Measurements from ENCODE around the gene TMX4.

TMX4 gene

DNA sequence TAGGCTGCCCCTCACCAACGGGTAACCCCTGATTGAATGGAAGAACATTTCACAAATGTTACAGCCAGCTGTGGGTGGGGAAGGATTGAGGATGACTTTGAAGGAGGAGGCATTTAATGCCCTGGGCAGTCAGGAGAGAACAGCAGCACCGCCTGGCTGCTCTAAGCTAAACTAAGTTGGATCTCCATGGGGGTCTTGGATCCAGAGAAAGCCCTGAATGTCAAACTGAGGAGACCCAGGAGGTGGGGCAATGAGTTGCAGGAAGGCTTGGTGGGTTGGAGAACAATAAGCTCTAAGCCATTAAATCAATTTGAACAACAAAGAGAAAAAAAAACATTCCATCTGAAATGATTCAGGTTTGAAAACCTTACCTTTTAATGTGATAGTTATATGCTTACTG, 35.4 kb downstream of the TMX4 start:
- H3K36me3 ChIP-seq, result peaks cover 41 to 100% (median 82%) of the 10 kb centered on the region in 11 experiments
- no peak overlapping the region for H3K4me2 ChIP-seq
- H3K4me3 ChIP-seq, result no peak overlapping the region
- no peaks in the 10 kb centered on the region for H3K27me3 ChIP-seq
- TF ChIP-seq Cebpa-rat (IDR thresholded peaks at IDR 0.05), result no peak
- no peak overlapping the region for H3K27ac ChIP-seq
- peaks cover 0 to 5% (median 0%) of the 10 kb centered on the region in 11 experiments; a peak in 1 of 22 replicates for H4K20me1 ChIP-seq
- H3K9me3 ChIP-seq (replicated peaks in 1 of 11), result no peaks in the 10 kb centered on the region
- peaks cover 0 to 5% (median 0%) of the 10 kb centered on the region in 10 experiments; a peak in 5 of 20 replicates for H3K4me1 ChIP-seq
- no peak overlapping the region for H3K9ac ChIP-seq

DNA sequence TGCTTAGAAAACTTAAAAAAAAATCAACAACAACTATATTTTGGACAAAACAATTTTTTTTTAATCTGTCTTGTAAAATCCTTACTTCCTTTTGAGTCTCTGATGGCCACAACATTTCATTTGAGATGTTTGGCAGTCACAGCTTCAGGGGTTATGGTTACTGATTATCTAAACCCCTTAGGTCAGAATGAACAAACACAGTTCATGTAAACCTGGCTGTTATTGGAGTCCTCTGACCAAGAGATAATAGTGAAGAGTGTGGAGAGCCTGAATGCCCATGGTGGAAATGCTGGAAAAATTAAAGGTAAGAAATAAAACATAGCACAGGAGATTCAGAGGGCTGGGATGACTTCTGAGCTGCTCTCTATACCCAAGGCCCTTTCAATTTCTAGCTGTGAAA, 38.2 kb downstream of the TMX4 start:
- Histone ChIP-seq H3K4me1 (peaks cover 0 to 5% (median 0%) of the 10 kb centered on the region in 10 experiments; a peak in 5 of 20 replicates), H3K4me2 (no peak overlapping the region), H3K27me3 (no peaks in the 10 kb centered on the region), H3K9ac (peak overlapping the region in 1 of 11 experiments; percentile 15; a peak in 1 of 22 replicates), H3K9me3 (replicated peaks in 1 of 11) (no peaks in the 10 kb centered on the region), H4K20me1 (peaks cover 0 to 5% (median 0%) of the 10 kb centered on the region in 11 experiments; a peak in 1 of 22 replicates), H3K36me3 (peaks cover 36 to 100% (median 86%) of the 10 kb centered on the region in 11 experiments), H3K4me3 (no peak overlapping the region), H3K27ac (no peak overlapping the region)
- no peak for TF ChIP-seq Cebpa-rat (IDR thresholded peaks at IDR 0.05)

DNA sequence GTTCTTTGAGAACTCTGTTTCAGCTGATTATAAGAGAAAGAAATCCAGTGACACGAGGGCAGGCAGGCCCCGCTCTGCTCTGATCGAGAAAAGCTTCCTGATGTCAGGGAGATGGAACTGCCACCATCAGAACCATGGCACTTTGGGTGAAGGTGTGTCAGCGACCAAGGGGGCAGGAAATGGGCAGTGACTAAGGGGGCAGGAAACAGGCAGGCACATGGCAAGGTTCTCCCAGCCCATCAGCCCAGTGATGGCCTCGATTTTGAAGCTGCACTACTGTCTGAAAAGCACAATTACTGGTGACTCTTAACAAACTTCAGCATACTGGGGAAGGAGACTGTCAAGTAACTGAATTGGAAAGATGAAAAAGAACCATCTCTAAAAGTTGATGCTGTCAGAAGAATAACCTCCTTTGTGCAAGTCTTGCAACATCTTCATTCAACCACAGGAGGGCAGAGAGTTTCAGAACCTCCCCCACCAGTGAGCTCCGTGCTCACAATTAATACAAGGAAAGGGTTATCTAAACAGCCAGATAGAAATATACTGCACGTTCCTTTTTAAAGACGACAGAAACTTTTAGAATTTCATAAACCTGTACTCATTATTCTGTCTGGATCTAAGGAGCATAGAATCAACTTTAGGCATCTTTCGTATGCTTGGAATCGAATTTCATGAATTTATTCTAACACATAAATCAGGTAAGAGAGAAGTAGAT, 39.1 kb downstream of the TMX4 start:
- Histone ChIP-seq H3K27ac (no peak overlapping the region), H3K4me2 (no peak overlapping the region), H3K36me3 (peaks cover 30 to 95% (median 79%) of the 10 kb centered on the region in 11 experiments), H3K4me3 (no peak overlapping the region), H3K4me1 (peaks cover 0 to 5% (median 0%) of the 10 kb centered on the region in 10 experiments; a peak in 5 of 20 replicates), H4K20me1 (peaks cover 0 to 5% (median 0%) of the 10 kb centered on the region in 11 experiments; a peak in 1 of 22 replicates), H3K9ac (no peak overlapping the region), H3K9me3 (replicated peaks in 1 of 11) (no peaks in the 10 kb centered on the region), H3K27me3 (no peaks in the 10 kb centered on the region)
- TF ChIP-seq Cebpa-rat (IDR thresholded peaks at IDR 0.05), result peak in 2 of 11 experiments; percentile 36 to 51; a peak in 2 of 22 replicates

DNA sequence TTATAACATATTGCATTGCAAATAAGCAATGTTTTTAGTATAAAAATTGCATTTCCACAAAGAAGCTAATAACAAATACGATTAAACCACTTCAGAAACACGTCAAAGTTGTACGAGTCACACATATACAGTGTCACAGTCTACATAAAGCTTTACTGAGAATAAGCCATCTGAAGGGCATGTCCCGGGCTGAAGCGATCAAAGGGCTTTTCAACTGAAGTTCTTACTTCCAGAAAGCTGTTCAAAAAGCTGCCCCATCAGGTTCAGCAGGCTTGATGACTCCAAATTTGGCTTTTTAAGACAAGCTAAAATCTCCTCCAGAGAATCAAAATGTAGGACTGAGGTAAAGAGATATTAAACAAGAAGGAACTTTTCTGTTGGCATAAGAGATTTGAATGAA, 41.9 kb downstream of the TMX4 start:
- H4K20me1 ChIP-seq, result 0 out of 22 replicates have a peak, but pooled peaks cover 0 to 4% (median 0%) of the 10 kb centered on the region in 11 experiments

DNA sequence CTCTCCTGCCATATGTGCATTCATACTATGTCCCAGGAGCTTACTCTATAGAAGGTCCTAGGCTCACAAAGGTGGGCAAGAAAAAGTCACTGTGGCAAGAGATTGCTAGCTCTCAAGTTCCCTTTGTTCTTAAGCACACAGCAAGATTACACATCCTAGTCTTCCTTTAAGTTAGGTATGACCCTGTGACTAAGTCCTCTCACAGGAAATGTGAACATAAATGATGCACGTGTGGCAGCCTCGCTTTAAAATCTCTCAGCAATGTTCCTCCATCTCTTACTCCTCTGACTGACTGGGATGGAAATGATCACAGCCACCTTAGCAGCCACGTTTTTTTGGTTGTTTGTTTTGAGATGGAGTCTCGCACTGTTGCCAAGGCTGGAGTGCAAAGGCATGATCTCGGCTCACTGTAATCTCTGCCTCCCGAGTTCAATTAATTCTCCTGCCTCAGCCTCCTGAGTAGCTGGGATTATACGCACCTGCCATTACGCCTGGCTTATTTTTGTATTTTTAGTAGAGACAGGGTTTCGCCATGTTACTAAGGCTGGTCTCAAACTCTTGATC, 43.6 kb downstream of the TMX4 start:
- H3K4me3 ChIP-seq, result no peak overlapping the region
- H3K9ac ChIP-seq, result no peak overlapping the region
- H3K36me3 ChIP-seq, result peaks cover 0 to 50% (median 34%) of the 10 kb centered on the region in 11 experiments; a peak in 19 of 22 replicates
- no peaks in the 10 kb centered on the region for H4K20me1 ChIP-seq
- no peak overlapping the region for H3K27ac ChIP-seq
- TF ChIP-seq Cebpa-rat (IDR thresholded peaks at IDR 0.05), result no peak
- H3K4me1 ChIP-seq, result peaks cover 0 to 5% (median 0%) of the 10 kb centered on the region in 10 experiments; a peak in 5 of 20 replicates
- no peaks in the 10 kb centered on the region for H3K9me3 ChIP-seq (replicated peaks in 1 of 11)
- H3K27me3 ChIP-seq, result no peaks in the 10 kb centered on the region
- H3K4me2 ChIP-seq, result no peak overlapping the region

More for the DNA sequence above, 41.9 kb downstream of the TMX4 start:
- no peaks in the 10 kb centered on the region for H3K27me3 ChIP-seq
- TF ChIP-seq Cebpa-rat (IDR thresholded peaks at IDR 0.05), result no peak
- H3K4me2 ChIP-seq, result no peak overlapping the region
- peaks cover 0 to 5% (median 0%) of the 10 kb centered on the region in 10 experiments; a peak in 5 of 20 replicates for H3K4me1 ChIP-seq
- no peak overlapping the region for H3K27ac ChIP-seq
- peaks cover 17 to 67% (median 52%) of the 10 kb centered on the region in 11 experiments for H3K36me3 ChIP-seq
- no peak overlapping the region for H3K9ac ChIP-seq
- H3K9me3 ChIP-seq (replicated peaks in 1 of 11), result no peaks in the 10 kb centered on the region
- H3K4me3 ChIP-seq, result no peak overlapping the region

DNA sequence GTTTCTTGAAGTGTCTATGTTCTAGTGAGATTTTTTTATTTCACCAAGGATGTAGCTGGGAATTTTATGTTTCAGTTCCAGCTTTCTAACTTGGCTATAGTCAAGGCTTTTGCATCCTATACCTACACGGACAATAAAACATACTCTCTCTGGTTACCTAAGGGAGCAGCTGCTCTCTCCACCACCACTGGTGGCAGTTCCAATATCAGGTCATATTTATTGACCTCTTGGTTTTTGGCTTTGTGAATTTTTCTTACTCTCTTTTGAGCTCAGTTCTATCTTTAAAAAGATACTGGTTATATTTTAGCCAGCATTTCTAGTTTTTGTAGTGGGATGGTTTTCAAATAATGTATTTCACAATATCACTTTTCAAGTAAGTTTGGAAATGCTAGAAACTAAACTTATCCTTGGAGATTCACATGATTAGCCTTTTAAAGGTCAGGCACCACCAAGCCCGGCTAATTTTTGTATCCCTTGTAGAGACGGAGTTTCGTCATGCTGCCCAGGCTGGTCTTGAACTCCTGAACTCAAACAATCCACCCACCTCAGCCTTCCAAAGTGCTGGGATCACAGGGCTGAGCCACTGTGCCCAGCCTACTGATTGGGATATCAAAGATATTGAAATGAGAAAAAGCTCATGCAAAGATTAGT, 44.7 kb downstream of the TMX4 start:
- H3K4me2 ChIP-seq, result no peak overlapping the region
- TF ChIP-seq Cebpa-rat (IDR thresholded peaks at IDR 0.05), result 0 out of 22 replicates have a peak, but pooled peaks of 1 of the 11 experiments have one; percentile 27
- H3K4me3 ChIP-seq, result no peak overlapping the region
- H3K27me3 ChIP-seq, result no peaks in the 10 kb centered on the region
- no peak overlapping the region for H3K9ac ChIP-seq
- no peaks in the 10 kb centered on the region for H4K20me1 ChIP-seq
- H3K9me3 ChIP-seq (replicated peaks in 1 of 11), result no peaks in the 10 kb centered on the region
- H3K36me3 ChIP-seq, result peaks cover 0 to 39% (median 27%) of the 10 kb centered on the region in 11 experiments; a peak in 18 of 22 replicates
- no peak overlapping the region for H3K27ac ChIP-seq
- no peaks in the 10 kb centered on the region for H3K4me1 ChIP-seq

DNA sequence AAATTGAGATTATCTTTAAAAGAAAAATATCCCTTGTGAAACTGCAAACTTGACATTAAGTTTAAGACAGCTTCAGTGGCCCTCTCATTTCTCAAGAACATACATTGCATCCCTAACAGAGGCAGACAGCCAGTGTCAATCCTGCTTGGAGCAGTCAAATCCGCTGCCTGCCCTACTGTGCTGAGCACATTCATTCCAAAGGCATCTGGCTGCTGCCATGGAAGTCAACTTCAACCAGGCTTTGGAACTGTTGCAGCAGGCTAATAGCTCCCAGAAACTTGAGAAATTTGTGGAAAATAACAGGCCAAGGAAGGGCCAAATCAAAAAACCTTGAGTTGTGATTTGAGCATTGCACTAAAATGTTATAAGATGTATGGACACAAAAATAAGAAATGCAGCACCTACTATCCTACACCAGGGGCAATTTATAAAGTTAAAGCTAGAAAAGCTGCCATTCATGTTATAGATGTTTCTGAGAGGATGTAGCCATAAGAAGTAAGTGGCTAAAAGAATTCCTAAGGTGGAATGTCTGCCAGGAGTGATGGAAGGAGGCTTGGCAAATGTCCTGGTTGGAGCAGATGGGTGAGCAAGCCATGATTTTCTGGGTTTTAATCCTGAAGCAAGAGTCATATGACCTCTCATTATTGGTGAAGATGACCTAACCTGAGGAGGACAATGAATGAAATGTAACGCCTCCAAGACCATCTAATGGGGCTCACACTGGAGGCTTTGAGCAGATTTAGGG, 47.9 kb downstream of the TMX4 start:
- Histone ChIP-seq H3K27me3 (no peaks in the 10 kb centered on the region), H3K27ac (no peak overlapping the region), H3K4me2 (no peak overlapping the region), H4K20me1 (no peaks in the 10 kb centered on the region), H3K36me3 (peaks cover 0 to 7% (median under 1%) of the 10 kb centered on the region in 11 experiments; a peak in 7 of 22 replicates), H3K4me1 (no peaks in the 10 kb centered on the region), H3K4me3 (no peak overlapping the region), H3K9ac (no peak overlapping the region), H3K9me3 (replicated peaks in 1 of 11) (no peaks in the 10 kb centered on the region)
- no peak for TF ChIP-seq Cebpa-rat (IDR thresholded peaks at IDR 0.05)

DNA sequence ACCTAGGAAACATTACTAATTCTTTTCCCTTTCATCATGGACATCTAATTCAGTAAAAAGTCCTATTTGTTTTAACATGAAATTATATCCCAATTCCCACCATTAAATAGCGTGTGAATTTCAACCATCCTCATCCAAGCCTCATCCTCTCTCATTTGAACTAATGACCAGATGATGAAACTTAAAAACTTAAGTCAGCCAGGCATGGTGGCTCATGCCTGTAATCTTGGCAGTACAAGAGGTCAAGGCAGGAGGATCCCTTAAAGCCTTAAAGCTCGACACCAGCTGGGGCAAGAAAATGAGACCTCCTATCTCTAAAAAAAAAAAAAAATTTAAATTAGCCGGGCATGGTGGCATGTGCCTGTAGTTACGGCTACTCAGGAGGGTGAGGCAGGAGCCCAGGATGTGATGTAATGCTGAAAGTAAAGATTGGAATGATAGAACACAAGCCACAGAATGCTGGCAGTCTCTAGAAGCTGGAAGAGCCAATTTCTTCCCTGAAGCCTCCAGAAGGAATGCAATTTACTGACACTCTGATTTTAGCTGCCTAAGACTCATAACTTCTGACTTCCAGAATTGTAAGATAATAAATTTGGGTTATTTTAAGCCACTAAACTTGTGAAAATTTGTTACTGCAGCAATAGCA, 52.2 kb downstream of the TMX4 start:
- Histone ChIP-seq H3K36me3 (no peaks in the 10 kb centered on the region), H4K20me1 (no peaks in the 10 kb centered on the region), H3K4me2 (no peak overlapping the region), H3K9ac (no peak overlapping the region), H3K9me3 (replicated peaks in 1 of 11) (no peaks in the 10 kb centered on the region), H3K27me3 (no peaks in the 10 kb centered on the region), H3K27ac (no peak overlapping the region), H3K4me3 (no peak overlapping the region), H3K4me1 (no peaks in the 10 kb centered on the region)
- TF ChIP-seq Cebpa-rat (IDR thresholded peaks at IDR 0.05), result no peak

Data from BLaER1 treated with 17β-estradiol and CSF1 and Interleukin-3, amounts not matched to agents 10 nM and 100 nM (cell line).